Measurements from ENCODE around the gene BIN1. TPM values are rescaled to one million over a fixed set of nuclear protein-coding genes. Genes with fewer than 3 reads are reported as not detected.

BIN1 gene
- total RNA-seq, 2 experiments from 2014 or later: 1.5 to 14.1 TPM

- Histone ChIP-seq H3K4me2 (ENCODE audit: low read length) (no peak overlapping the region), H2AFZ (ENCODE audit: low read length) (no peak overlapping the region), H3K9me3 (ENCODE audit: low read length) (no peaks in the 10 kb centered on the region), H3K79me2 (ENCODE audit: insufficient read depth, low read depth, low read length) (no peaks in the 10 kb centered on the region), H3K27ac (ENCODE audit: low read depth, low read length, poor library complexity, severe bottlenecking) (no peak overlapping the region), H3K4me3 (ENCODE audit: low read depth, low read length, poor library complexity, severe bottlenecking) (no peak overlapping the region), H3K9me2 (ENCODE audit: insufficient read depth, low read length) (no peaks in the 10 kb centered on the region), H4K20me1 (ENCODE audit: insufficient read depth, low read length) (no peaks in the 10 kb centered on the region), H3K4me1 (ENCODE audit: insufficient read depth, low read length, poor library complexity, severe bottlenecking) (no peaks in the 10 kb centered on the region), H3K36me3 (ENCODE audit: insufficient read depth, low read length) (no peaks in the 10 kb centered on the region)
- intact Hi-C loops (cut with micrococcal nuclease; ENCODE audit: unreplicated experiment): no loop called here
- no peak for TF ChIP-seq EZH2phosphoT487 (IDR thresholded peaks at IDR 0.05; ENCODE audit: borderline replicate concordance, low read depth, low read length)
- no peak for TF ChIP-seq CTCF (conservative IDR thresholded peaks at IDR 0.05; ENCODE audit: low read length)
- no peak for DNase-seq (ENCODE audit: low spot score)
- ChIA-PET POLR2A (no interaction called here), CTCF (ENCODE audit: unreplicated experiment) (no interaction called here)
- no TSS peak for BruUV-seq (replicated peaks)
Measured at GRCh38 chr2:127118467-127118866, 11.5 kb upstream of the BIN1 start.

- Histone ChIP-seq H3K79me2 (ENCODE audit: insufficient read depth, low read depth, low read length) (no peaks in the 10 kb centered on the region), H3K4me3 (ENCODE audit: low read depth, low read length, poor library complexity, severe bottlenecking) (no peak overlapping the region), H3K36me3 (ENCODE audit: insufficient read depth, low read length) (no peaks in the 10 kb centered on the region), H3K4me1 (ENCODE audit: insufficient read depth, low read length, poor library complexity, severe bottlenecking) (no peaks in the 10 kb centered on the region), H3K9me3 (ENCODE audit: low read length) (no peaks in the 10 kb centered on the region), H4K20me1 (ENCODE audit: insufficient read depth, low read length) (no peaks in the 10 kb centered on the region), H3K27ac (ENCODE audit: low read depth, low read length, poor library complexity, severe bottlenecking) (no peak overlapping the region), H2AFZ (ENCODE audit: low read length) (no peak overlapping the region), H3K9me2 (ENCODE audit: insufficient read depth, low read length) (no peaks in the 10 kb centered on the region), H3K4me2 (ENCODE audit: low read length) (no peak overlapping the region)
- intact Hi-C loops (cut with micrococcal nuclease; ENCODE audit: unreplicated experiment): no loop called here
- ChIA-PET POLR2A (no interaction called here), CTCF (ENCODE audit: unreplicated experiment) (no interaction called here)
- no peak for DNase-seq (ENCODE audit: low spot score)
- TF ChIP-seq EZH2phosphoT487 (IDR thresholded peaks at IDR 0.05; ENCODE audit: borderline replicate concordance, low read depth, low read length) (no peak), CTCF (conservative IDR thresholded peaks at IDR 0.05; ENCODE audit: low read length) (no peak)
- BruUV-seq (replicated peaks): no TSS peak
Measured at GRCh38 chr2:127118038-127118437, 11.1 kb upstream of the BIN1 start.

GRCh38 chr2:127117603-127118002, 10.6 kb upstream of the BIN1 start:
- CTCF ChIA-PET (ENCODE audit: unreplicated experiment): no interaction called here
- DNase-seq (ENCODE audit: low spot score): no peak
- no TSS peak for BruUV-seq (replicated peaks)
- intact Hi-C loops (cut with micrococcal nuclease; ENCODE audit: unreplicated experiment): no loop called here
- Histone ChIP-seq H3K4me3 (ENCODE audit: low read depth, low read length, poor library complexity, severe bottlenecking) (no peak overlapping the region), H3K79me2 (ENCODE audit: insufficient read depth, low read depth, low read length) (no peaks in the 10 kb centered on the region), H3K9me2 (ENCODE audit: insufficient read depth, low read length) (no peaks in the 10 kb centered on the region), H3K27ac (ENCODE audit: low read depth, low read length, poor library complexity, severe bottlenecking) (no peak overlapping the region), H3K9me3 (ENCODE audit: low read length) (no peaks in the 10 kb centered on the region), H2AFZ (ENCODE audit: low read length) (no peak overlapping the region), H3K4me1 (ENCODE audit: insufficient read depth, low read length, poor library complexity, severe bottlenecking) (no peaks in the 10 kb centered on the region), H3K36me3 (ENCODE audit: insufficient read depth, low read length) (no peaks in the 10 kb centered on the region), H3K4me2 (ENCODE audit: low read length) (no peak overlapping the region), H4K20me1 (ENCODE audit: insufficient read depth, low read length) (no peaks in the 10 kb centered on the region)
- POLR2A ChIA-PET: no interaction called here
- TF ChIP-seq CTCF (conservative IDR thresholded peaks at IDR 0.05; ENCODE audit: low read length) (no peak), EZH2phosphoT487 (IDR thresholded peaks at IDR 0.05; ENCODE audit: borderline replicate concordance, low read depth, low read length) (no peak)
